ENCODE measurements around the gene DLG2.

- TF ChIP-seq CTCF (IDR thresholded peaks at IDR 0.05): no peak
- no peak for TF ChIP-seq POLR2A (IDR thresholded peaks at IDR 0.05)
Observed at GRCh38 chr11:84044706-84045105, 1582.4 kb downstream of the DLG2 start.
